SK-N-SH (cell line): ENCODE results near the gene SLX1A.
"Not testable (repeated sequence)": the region's sequence is repeated elsewhere in the genome, so short reads cannot be mapped to it uniquely, and the experiment has no call there.

Source experiments
- CTCF ChIP-seq: fragments of 200-600 bp; sonication (generic); IDR thresholded peaks from 2 replicates; pipeline ENCODE4 v1.6.1; 2017; ENCODE audit warnings: antibody characterized with exemption, mild to moderate bottlenecking, moderate library complexity
- NRF1 ChIP-seq: IDR thresholded peaks from 2 replicates; pipeline ENCODE4 v1.6.1; 2012; ENCODE audit warnings: low read depth, mild to moderate bottlenecking, low read length
- RAD21 ChIP-seq: IDR thresholded peaks from 2 replicates; pipeline ENCODE4 v1.6.1; 2012; ENCODE audit warnings: mild to moderate bottlenecking, low read length
- ZBTB33 ChIP-seq: IDR thresholded peaks from 2 replicates; pipeline ENCODE4 v1.4.0; 2012; ENCODE audit warnings: low read depth, borderline replicate concordance

DNA sequence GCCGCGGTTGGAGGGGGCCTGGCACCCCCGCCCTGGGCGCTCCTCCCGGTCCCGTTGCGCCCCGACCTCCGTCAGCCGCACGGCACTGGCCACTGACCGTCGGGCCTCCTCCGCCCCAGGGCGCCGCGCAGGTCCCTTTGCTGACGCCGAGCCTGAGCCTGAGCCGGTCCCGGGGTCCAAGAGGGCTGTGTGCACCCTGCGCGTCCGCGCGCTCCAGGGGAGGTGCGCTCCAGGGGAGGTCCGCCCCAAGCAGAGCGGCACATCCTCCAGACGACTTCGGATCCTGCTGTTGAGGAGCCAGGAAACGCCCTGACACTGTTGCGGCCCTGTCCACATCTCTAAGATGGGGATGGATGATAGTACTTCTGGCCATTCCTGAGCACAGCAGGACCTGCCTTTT is 12.6 kb downstream of the SLX1A start:
- not testable (repeated sequence) for TF ChIP-seq CTCF, ZBTB33, NRF1, RAD21
